Chondrocyte (in vitro differentiated cells): ENCODE data around the gene C5orf24. TPM values are rescaled to one million over a fixed set of nuclear protein-coding genes. Genes with fewer than 3 reads are reported as not detected.
"Not testable (repeated sequence)": the region's sequence is repeated elsewhere in the genome, so short reads cannot be mapped to it uniquely, and the experiment has no call there.

Source experiments
- DNase-seq: peaks from one replicate; pipeline ENCODE4 v3.0.0; 2021; ENCODE audit warnings: mixed read lengths, low spot score
- H3K27ac Mint-ChIP-seq: one replicate; pipeline ENCODE4 v1.8.0; 2021; ENCODE audit warnings: mild to moderate bottlenecking, moderate library complexity, mixed read lengths; ENCODE audit not compliant: unreplicated experiment
- H3K27me3 Mint-ChIP-seq: 2 replicates; pipeline ENCODE4 v1.8.0; 2021; ENCODE audit warnings: low read depth, mixed read lengths
- H3K36me3 Mint-ChIP-seq: 2 replicates; pipeline ENCODE4 v1.8.0; 2021; ENCODE audit warnings: low read depth, mixed read lengths
- H3K4me1 Mint-ChIP-seq: 2 replicates; pipeline ENCODE4 v1.8.0; 2021; ENCODE audit warnings: low read depth, mild to moderate bottlenecking, mixed read lengths
- H3K4me3 Mint-ChIP-seq: one replicate; pipeline ENCODE4 v1.8.0; 2021; ENCODE audit warnings: mild to moderate bottlenecking, moderate library complexity, mixed read lengths; ENCODE audit not compliant: unreplicated experiment
- H3K9me3 Mint-ChIP-seq: 2 replicates; pipeline ENCODE4 v1.8.0; 2021; ENCODE audit warnings: low read depth, mixed read lengths
- CTCF ChIP-seq: fragments of 200-600 bp; sonication (generic); IDR thresholded peaks from 2 replicates; pipeline ENCODE4 v1.5.0; 2021; ENCODE audit warnings: antibody characterized with exemption, mild to moderate bottlenecking, moderate library complexity
- total RNA-seq: library from RNA; stranded (reverse); gene quantifications from 3 replicates; pipeline ENCODE4 v1.2.1, GENCODE V29; 2021

The C5orf24 gene
- total RNA-seq, 1 donor from 2014 or later = 109 TPM

- TF ChIP-seq CTCF = no peak
- no peak overlapping the region for H3K4me3 Mint-ChIP-seq
- no peak overlapping the region for H3K27ac Mint-ChIP-seq
- no peaks in the 10 kb centered on the region for H3K9me3 Mint-ChIP-seq
- DNase-seq = no peak
- no peaks in the 10 kb centered on the region for H3K27me3 Mint-ChIP-seq
- peaks cover 4% of the 10 kb centered on the region for H3K36me3 Mint-ChIP-seq
- peaks cover 22% of the 10 kb centered on the region for H3K4me1 Mint-ChIP-seq
These were observed 31.4 kb downstream of the C5orf24 start for GRCh38 chr5:134877159-134877558.

GRCh38 chr5:134878403-134878802 lies 32.6 kb downstream of the C5orf24 start:
- no peaks in the 10 kb centered on the region for H3K27me3 Mint-ChIP-seq
- H3K4me1 Mint-ChIP-seq = peaks cover 21% of the 10 kb centered on the region
- H3K9me3 Mint-ChIP-seq = no peaks in the 10 kb centered on the region
- no peak overlapping the region for H3K4me3 Mint-ChIP-seq
- peaks cover 4% of the 10 kb centered on the region for H3K36me3 Mint-ChIP-seq
- no peak for TF ChIP-seq CTCF
- no peak for DNase-seq
- no peak overlapping the region for H3K27ac Mint-ChIP-seq

- peaks cover 4% of the 10 kb centered on the region for H3K36me3 Mint-ChIP-seq
- no peak overlapping the region for H3K27ac Mint-ChIP-seq
- no peak for TF ChIP-seq CTCF
- peaks cover 17% of the 10 kb centered on the region for H3K4me1 Mint-ChIP-seq
- H3K4me3 Mint-ChIP-seq = no peak overlapping the region
- no peak for DNase-seq
- H3K27me3 Mint-ChIP-seq = no peaks in the 10 kb centered on the region
- H3K9me3 Mint-ChIP-seq = no peaks in the 10 kb centered on the region
These were observed 33.7 kb downstream of the C5orf24 start for GRCh38 chr5:134879456-134879855.

- H3K27me3 Mint-ChIP-seq, H3K27ac Mint-ChIP-seq, H3K9me3 Mint-ChIP-seq, H3K4me3 Mint-ChIP-seq, H3K4me1 Mint-ChIP-seq, H3K36me3 Mint-ChIP-seq, DNase-seq: not testable (repeated sequence)
These were observed 35.2 kb downstream of the C5orf24 start for GRCh38 chr5:134880937-134881336.

- H3K4me3 Mint-ChIP-seq, H3K27ac Mint-ChIP-seq, DNase-seq, H3K4me1 Mint-ChIP-seq, H3K36me3 Mint-ChIP-seq, H3K27me3 Mint-ChIP-seq, H3K9me3 Mint-ChIP-seq: not testable (repeated sequence)
These were observed 35.9 kb downstream of the C5orf24 start for GRCh38 chr5:134881711-134882110.

GRCh38 chr5:134887593-134888159 lies 41.9 kb downstream of the C5orf24 start:
- Mint-ChIP-seq H3K4me3 (no peak overlapping the region), H3K36me3 (peaks cover 12% of the 10 kb centered on the region), H3K27ac (no peak overlapping the region), H3K4me1 (no peaks in the 10 kb centered on the region), H3K9me3 (peaks cover 4% of the 10 kb centered on the region), H3K27me3 (no peaks in the 10 kb centered on the region)
- TF ChIP-seq CTCF = no peak
- no peak for DNase-seq
